Left lobe of liver (tissue), 1 donor: ENCODE results near the gene TEN1. TPM values are rescaled to one million over a fixed set of nuclear protein-coding genes. Genes with fewer than 3 reads are reported as not detected.

Experiments
- total RNA-seq: library from RNA; stranded (reverse); gene quantifications from one replicate; pipeline ENCODE4 v1.2.1, GENCODE V29; 2021
- donor health status: DM: no; HTN: yes; CAD: no.

Gene TEN1
- total RNA-seq, 1 donor from 2014 or later, result 14.1 TPM

Other genes starting within 250 kb of the TEN1 start
- gene GALK1, start 214.0 kb upstream of the TEN1 start, total RNA-seq, result 90.9 TPM
- gene UNK, start 194.4 kb upstream of the TEN1 start, total RNA-seq, result 7.0 TPM
- 10.8 TPM for gene UNC13D, start 134.8 kb upstream of the TEN1 start, total RNA-seq
- gene WBP2, start 123.9 kb upstream of the TEN1 start, total RNA-seq, result 68.3 TPM
- gene TRIM47, start 100.7 kb upstream of the TEN1 start, total RNA-seq, result 24.3 TPM
- gene TRIM65, start 82.3 kb upstream of the TEN1 start, total RNA-seq, result 9.8 TPM
- 82.4 TPM for gene MRPL38, start 74.4 kb upstream of the TEN1 start, total RNA-seq
- gene FBF1, start 38.2 kb upstream of the TEN1 start, total RNA-seq, result 3.4 TPM
- gene ACOX1, start 74 bp upstream of the TEN1 start, total RNA-seq, result 199 TPM
- 3.6 TPM for gene CDK3, start 21.6 kb downstream of the TEN1 start, total RNA-seq
- 0.53 TPM for gene EVPL, start 48.1 kb downstream of the TEN1 start, total RNA-seq
- gene SRP68, start 93.3 kb downstream of the TEN1 start, total RNA-seq, result 30.8 TPM
- not detected for gene GALR2, start 95.5 kb downstream of the TEN1 start, total RNA-seq
- gene ZACN, start 99.9 kb downstream of the TEN1 start, total RNA-seq, result not detected
- 51.3 TPM for gene EXOC7, start 124.5 kb downstream of the TEN1 start, total RNA-seq
- 0.08 TPM for gene FOXJ1, start 162.0 kb downstream of the TEN1 start, total RNA-seq